GM12878 (cell line): ENCODE results near the gene SLC34A1.

Experiments
- CBFB ChIP-seq: IDR thresholded peaks from 2 replicates; pipeline ENCODE4 v1.6.1; 2016; ENCODE audit warnings: antibody characterized with exemption, low read depth
- CTCF ChIP-seq, 3 experiments: IDR thresholded peaks in 2 of 3; conservative IDR thresholded peaks in 1 of 3; 2 replicates each; pipeline ENCODE4 v1.5.1; 2011; ENCODE audit warnings: low read depth in 3 of 3, low read length in 3 of 3, mild to moderate bottlenecking in 3 of 3, control low read depth in 2 of 3, moderate library complexity in 2 of 3, inconsistent platforms in 1 of 3, mixed read lengths in 1 of 3; ENCODE audit not compliant: control insufficient read depth in 2 of 3, insufficient read depth in 1 of 3; ENCODE audit errors: extremely low read depth in 1 of 3
- MAX ChIP-seq: IDR thresholded peaks from 2 replicates; pipeline ENCODE4 v1.6.1; 2012; ENCODE audit warnings: low read depth, low read length, improper control_type of control experiment
- PBX3 ChIP-seq: IDR thresholded peaks from 2 replicates; pipeline ENCODE4 v1.6.1; 2011; ENCODE audit warnings: mild to moderate bottlenecking, low read depth, low read length, moderate library complexity; ENCODE audit not compliant: insufficient replicate concordance
- REST ChIP-seq: IDR thresholded peaks from 2 replicates; pipeline ENCODE4 v1.6.1; 2012; ENCODE audit warnings: mild to moderate bottlenecking, low read depth, low read length
- STAT1 ChIP-seq: fragments of 450-650 bp; conservative IDR thresholded peaks from 2 replicates; pipeline ENCODE4 v1.6.1; 2014; ENCODE audit warnings: antibody characterized with exemption, mild to moderate bottlenecking
- TCF12 ChIP-seq: IDR thresholded peaks from 2 replicates; pipeline ENCODE4 v1.6.1; 2011; ENCODE audit warnings: low read depth, mild to moderate bottlenecking, low read length

GRCh38 chr5:177344891-177345290, 39.3 kb upstream of the SLC34A1 start:
- no peak for TF ChIP-seq TCF12
- TF ChIP-seq STAT1, result no peak
- TF ChIP-seq REST, result no peak
- no peak for TF ChIP-seq CTCF (IDR thresholded peaks at IDR 0.05 in 2 of 3, conservative IDR thresholded peaks at IDR 0.05 in 1 of 3; ENCODE audit: control insufficient read depth in 2 of 3, extremely low read depth in 1 of 3, insufficient read depth in 1 of 3, low read depth in 3 of 3, low read length in 3 of 3)
- TF ChIP-seq CBFB, result no peak
- no peak for TF ChIP-seq MAX
- no peak for TF ChIP-seq PBX3
